ENCODE results near the gene HEYL.

The HEYL gene

GRCh38 chr1:39590546-39590945, 48.9 kb downstream of the HEYL start:
- TF ChIP-seq, protein P1, sequence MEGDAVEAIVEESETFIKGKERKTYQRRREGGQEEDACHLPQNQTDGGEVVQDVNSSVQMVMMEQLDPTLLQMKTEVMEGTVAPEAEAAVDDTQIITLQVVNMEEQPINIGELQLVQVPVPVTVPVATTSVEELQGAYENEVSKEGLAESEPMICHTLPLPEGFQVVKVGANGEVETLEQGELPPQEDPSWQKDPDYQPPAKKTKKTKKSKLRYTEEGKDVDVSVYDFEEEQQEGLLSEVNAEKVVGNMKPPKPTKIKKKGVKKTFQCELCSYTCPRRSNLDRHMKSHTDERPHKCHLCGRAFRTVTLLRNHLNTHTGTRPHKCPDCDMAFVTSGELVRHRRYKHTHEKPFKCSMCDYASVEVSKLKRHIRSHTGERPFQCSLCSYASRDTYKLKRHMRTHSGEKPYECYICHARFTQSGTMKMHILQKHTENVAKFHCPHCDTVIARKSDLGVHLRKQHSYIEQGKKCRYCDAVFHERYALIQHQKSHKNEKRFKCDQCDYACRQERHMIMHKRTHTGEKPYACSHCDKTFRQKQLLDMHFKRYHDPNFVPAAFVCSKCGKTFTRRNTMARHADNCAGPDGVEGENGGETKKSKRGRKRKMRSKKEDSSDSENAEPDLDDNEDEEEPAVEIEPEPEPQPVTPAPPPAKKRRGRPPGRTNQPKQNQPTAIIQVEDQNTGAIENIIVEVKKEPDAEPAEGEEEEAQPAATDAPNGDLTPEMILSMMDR (IDR thresholded peaks at IDR 0.05; ENCODE audit: extremely low read depth, missing control alignments): no peak
- no peak for DNase-seq (ENCODE audit: low spot score)

DNA sequence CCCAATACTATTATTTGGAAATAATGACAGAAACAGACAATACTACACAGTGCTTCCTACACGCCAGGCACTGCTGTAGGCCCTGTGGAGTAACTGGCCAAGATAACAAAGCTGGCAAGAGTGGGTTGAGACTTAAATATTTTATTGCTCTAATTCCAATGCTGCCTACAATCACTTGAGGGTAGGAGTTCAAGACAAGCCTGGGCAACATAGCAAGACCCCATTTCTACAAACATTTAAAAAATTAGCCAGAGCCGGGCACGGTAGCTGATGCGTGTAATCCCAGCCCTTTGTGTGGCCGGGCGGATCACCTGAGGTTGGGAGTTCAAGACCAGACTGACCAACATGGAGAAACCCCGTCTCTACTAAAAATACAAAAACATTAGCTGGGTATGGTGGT, 53.5 kb downstream of the HEYL start:
- DNase-seq (ENCODE audit: low spot score): no peak

GRCh38 chr1:39576016-39576657, 63.3 kb downstream of the HEYL start:
- DNase-seq (ENCODE audit: low spot score): peak; percentile 67

More for the DNA sequence above, 53.5 kb downstream of the HEYL start:
- TF ChIP-seq, protein P1 (IDR thresholded peaks at IDR 0.05; ENCODE audit: extremely low read depth, missing control alignments): no peak

GRCh38 chr1:39575191-39576015, 64.0 kb downstream of the HEYL start:
- TF ChIP-seq, protein P1 (IDR thresholded peaks at IDR 0.05; ENCODE audit: extremely low read depth, missing control alignments): no peak
- DNase-seq (ENCODE audit: low spot score): peak; percentile 69

More at GRCh38 chr1:39576016-39576657, 63.3 kb downstream of the HEYL start:
- TF ChIP-seq, protein P1 (IDR thresholded peaks at IDR 0.05; ENCODE audit: extremely low read depth, missing control alignments): no peak

DNA sequence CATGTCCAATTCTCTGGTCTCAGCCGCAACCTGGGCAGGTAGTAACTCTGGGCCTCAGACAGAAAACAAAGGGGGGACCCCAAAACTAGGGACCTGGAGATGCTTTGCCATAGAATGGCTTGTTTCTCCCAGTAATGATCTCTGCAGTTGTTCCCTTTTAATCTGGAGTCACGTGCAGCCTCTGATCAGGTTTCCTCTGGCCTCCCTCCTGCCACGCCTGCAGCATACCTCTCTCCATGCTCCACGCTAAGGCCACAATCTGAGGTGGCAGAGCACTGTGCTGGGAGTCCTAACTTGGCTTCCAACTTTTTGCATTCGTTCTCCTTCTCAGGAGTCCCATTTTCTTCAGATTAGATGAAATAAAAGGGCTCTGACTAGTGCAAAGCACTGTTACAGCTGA, 64.8 kb downstream of the HEYL start:
- no peak for DNase-seq (ENCODE audit: low spot score)
- TF ChIP-seq, protein P1 (IDR thresholded peaks at IDR 0.05; ENCODE audit: extremely low read depth, missing control alignments): no peak

Data from GM20000 (cell line).